Measurements from ENCODE around the gene PDE1C.

The PDE1C gene

GRCh38 chr7:31935124-31936054, 134.8 kb downstream of the PDE1C start:
- no peak for DNase-seq

GRCh38 chr7:31934551-31934950, 135.7 kb downstream of the PDE1C start:
- no peak for DNase-seq

DNA sequence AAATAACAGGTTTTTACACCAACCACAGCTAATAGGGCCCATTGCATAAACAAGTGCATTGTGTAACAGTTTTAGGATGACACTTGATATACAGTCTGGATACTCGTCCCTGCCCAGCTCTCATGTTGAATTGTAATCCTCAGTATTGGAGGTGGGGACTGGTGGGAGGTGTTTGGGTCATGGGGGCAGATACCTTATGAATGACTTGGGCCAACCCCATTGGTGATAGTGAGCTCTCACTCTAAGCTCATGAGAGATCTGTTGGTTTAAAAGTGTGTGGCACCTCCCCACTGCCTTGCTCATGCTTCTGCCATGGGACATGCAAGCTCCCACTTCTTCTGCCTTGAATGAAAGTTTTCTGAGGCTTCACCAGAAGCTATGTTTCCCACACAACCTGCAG, 136.7 kb downstream of the PDE1C start:
- DNase-seq, result no peak

- DNase-seq, result no peak
These were observed 143.1 kb downstream of the PDE1C start for GRCh38 chr7:31926991-31927584.

DNA sequence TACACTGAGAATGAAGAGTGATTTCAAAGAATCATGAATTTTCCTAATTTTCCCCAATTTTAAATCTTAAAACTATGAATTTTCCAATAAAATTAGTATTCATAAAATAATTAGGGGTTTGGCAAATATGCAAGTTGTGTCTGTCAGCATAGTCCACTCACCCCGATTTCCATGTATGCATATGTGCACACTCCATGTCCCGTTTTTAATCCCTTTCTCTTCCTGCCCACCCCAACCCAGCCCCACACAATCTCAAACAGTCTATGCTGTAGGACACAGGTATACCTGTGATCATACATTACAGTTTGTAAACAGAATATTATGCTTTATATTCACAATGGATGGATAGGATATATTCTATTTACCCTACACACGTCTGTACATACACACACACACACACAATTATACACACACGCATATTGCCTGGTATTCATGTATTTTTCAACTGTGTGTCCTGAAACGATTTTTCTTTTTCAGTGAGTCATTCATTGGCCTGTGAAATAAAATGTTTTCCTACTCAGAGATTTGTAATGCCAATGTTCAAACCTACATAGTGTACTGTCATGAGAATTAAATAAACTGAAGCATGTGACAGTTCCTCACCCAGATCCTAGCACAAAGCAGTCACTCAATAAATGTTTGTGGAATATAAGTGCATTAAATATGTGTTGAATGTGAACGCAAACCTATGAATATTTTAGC, 144.3 kb downstream of the PDE1C start:
- no peak for DNase-seq

GRCh38 chr7:31924251-31924650, 146.0 kb downstream of the PDE1C start:
- DNase-seq, result no peak

DNA sequence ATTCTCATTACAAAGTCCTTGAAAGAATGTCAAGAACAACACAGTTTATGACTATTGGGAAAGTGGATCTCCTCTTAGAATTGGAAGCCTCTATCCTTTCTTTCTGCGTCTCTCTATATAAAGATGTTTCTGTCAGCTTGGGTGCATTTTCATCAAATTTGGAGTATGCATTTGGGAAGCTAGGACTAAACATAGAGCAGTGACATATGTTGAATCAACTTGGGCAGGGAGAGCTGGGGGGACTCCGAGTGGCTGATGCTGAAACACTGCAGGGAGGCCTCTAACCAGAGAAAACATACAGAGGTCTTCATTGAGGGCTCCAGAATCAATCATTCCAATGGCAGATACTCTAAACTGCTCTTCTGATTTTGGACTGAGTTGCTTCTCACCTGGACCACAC, 147.4 kb downstream of the PDE1C start:
- no peak for DNase-seq

DNA sequence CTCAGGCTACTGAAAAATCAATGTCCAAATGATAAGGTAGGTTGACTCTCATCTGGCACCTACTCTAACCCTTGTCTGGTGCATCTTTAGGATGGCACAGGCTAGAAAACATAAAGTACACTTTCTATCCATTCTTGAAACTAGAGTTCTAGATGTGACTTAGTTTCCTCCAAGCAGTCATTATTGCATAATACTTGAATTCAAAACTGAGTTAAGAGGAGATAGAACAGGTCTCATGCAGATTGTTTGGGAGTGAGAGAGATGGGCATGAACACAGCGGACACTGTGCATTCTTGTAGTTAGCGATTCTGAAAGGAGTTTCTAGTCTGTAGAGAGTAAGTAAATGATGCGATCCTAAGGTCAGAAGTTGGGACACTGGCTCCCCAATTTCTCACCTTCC, 149.2 kb downstream of the PDE1C start:
- DNase-seq, result no peak

DNA sequence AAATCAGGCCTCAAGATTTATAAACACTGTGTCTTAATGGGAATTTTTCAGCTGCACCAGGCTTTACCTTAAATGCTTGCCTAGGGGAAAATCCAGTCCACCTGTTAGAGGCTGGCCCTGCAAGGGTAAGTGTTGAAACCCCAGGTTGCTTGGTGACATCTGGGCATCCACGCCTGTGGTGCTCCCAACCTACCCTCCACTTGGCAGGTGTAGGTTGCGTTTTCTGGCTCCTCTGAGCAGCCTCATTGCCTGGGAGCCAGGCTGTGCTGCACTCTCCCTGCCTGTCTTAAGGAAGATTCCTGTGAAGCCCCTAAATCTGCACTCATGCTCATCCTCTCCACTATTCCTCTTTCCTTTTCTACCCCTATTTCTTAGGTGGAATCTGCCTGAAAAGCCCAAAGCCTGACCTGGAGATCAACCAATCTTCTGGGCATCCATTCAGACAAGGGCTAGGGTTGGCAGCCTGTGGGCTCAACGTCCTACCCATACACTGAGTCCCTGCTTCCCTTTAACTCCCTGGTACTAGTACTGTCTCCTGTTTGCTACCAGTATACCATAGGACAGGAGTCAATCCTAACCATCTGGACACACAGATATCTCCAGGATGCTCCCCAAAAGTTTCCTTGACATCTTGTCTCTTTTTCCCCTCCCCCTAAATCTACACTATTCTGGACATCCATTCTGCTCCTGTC, 150.4 kb downstream of the PDE1C start:
- DNase-seq, result no peak

DNA sequence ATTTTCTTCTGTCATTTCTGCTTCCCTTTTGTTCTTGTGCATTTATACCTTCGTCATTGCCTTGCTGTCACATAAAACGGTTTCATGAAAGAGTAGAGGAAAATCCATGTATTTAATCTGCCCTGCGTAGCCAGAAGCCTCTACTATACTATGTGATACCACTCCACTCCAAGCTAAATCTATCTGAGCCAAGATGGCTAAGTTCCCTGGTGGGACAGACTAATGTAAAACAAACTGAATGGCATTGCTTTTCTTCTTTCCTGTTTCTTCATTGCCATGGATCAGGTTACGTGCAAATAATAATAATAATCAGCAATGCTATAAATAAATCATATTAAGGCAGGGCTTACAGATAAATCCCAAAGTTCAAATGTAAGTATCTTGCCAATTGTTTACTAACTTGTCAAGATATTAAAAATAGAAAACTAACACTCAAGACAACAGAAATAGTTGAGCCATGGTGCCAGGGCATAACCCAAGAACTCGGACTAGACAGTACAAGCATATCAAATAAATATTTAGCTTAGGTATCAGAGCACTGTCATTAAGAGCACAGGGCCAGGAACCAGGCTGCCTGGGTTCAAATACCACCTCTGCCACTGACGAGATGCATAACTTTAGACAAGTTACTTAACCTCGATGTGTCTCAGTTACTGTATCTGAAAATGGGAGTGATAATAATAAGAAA, 151.4 kb downstream of the PDE1C start:
- no peak for DNase-seq

DNA sequence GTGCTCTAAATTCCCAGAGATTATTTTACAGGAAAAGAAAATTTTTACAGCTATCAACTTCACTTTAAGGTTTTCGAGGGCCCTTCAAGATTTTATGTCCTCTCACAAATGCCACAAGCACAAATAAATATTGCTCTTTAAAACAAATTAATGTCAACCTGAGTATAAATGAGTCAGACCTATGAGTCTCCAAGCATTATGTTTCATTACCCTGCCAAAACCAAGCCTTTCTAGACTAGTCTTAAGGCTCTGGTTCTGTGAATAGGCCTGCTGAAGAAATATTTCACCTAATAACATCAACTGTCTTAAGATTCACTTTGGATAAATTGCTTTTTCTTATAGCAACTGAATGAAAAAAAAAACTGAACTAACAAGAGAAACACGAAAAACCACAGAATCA, 153.0 kb downstream of the PDE1C start:
- DNase-seq, result no peak

DNA sequence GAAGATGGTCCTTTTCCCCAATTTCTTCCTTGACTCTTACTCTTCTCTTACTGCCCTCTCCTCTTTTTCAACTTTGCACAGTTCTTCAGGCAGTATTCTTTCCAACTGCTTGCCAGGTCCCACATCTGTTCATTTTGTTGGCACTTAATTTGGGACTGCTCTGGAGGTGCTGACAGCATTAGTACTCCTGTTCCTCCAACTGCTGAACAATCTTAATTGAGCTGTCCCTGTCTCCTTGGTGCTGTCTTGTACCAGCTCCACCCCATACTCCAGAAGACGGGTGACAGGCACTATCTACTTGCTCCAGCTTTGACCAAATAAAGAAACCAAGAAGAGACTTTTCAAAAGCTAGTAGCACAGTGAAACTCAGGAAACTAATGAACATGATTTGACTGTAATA, 160.0 kb downstream of the PDE1C start:
- DNase-seq, result no peak

- no peak for DNase-seq
These were observed 163.6 kb downstream of the PDE1C start for GRCh38 chr7:31906479-31907171.

DNA sequence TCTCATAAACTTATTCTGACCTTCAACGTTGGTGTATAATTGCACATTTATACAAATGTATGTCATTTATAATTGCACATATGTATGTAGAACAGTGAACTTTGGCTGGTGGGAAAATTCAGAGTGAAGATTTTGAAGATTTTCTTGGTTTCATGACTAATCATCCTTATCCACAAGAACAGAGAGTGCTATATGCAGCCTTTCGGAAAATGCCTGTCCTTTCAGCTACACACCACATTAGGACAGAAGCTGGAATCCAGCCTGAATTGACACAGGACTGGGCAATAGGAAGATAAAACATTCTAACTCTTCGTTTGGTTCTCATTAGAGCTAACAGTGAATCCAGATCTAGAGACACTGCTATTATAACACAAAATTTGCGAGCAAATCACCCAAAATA, 166.2 kb downstream of the PDE1C start:
- DNase-seq, result no peak

- no peak for DNase-seq
These were observed 170.8 kb downstream of the PDE1C start for GRCh38 chr7:31899356-31899927.

DNA sequence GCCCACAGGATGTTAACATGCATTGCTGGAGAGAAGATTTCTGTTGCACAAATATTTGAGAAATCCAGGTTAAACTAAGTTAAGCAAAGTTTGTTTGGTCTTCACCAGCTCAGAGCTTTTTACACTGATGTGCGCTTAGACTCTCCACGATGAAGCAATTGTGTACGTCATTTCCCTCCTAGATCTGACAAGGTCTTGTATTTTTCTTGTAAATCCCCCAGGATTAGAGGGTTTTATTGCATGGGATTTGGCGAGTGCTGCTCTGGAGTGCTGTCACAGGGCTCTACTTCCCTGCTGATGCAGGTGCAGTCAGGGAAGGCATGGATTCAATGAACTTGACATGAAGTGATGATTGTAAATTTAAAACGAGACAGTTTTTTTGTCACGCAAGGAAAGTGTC, 173.3 kb downstream of the PDE1C start:
- no peak for DNase-seq

- no peak for DNase-seq
These were observed 175.9 kb downstream of the PDE1C start for GRCh38 chr7:31894308-31894707.

- no peak for DNase-seq
These were observed 176.8 kb downstream of the PDE1C start for GRCh38 chr7:31893365-31893764.

DNA sequence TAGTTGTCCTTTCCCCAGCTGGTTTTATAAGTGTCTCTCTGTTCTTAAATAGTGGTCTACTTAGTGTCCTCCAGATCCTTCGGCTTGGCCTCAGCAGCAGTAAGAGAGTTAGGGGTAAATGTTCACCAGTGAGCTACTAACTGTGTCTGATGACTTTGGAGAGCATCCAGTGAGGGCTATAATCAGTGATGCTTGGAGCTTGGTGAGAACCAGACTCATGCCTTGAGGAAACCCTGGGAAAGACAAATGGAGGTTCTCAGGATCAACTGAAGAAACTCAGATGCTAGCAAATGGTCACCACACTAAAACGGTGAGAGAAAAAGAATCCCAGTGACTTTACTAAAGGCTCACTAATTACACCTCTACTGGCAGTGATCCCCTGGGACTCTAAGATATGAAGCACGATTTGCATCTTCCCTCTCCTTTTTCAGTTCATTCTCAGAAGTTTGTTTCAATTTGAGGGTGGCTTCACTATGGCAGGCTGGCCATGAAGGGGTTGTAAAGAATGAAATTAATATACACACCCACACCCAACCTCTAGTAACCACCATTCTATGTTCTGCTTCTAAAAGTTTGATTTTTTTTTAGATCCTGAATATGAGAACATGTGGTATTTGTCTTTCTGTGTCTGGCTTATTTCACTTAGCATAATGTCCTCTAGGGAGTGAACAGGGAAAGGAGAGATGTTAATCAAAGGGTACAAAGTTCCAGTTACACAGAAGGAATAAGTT, 177.9 kb downstream of the PDE1C start:
- no peak for DNase-seq

GRCh38 chr7:31890766-31891165, 179.4 kb downstream of the PDE1C start:
- no peak for DNase-seq

DNA sequence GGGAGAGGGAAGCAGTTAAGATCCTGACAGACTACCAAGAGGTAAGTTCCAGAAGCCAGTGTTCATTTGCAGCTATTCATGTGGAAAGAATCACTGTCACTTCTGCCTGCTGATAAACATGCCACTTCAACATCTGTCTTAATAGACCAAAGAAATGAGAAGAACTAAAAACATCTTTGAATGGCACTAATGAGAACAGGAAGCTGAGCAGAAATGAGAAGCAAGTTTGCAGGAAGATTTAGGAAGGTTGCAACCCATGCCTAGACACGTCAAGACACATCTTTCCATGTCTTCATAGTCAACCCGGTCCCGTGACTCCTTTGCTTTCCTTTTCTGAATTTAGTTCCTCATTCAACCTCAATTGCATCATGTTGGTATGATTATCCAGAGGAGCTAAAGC, 180.0 kb downstream of the PDE1C start:
- no peak for DNase-seq
